ENCODE results near the gene PDE1C. TPM values are rescaled to one million over a fixed set of nuclear protein-coding genes. Genes with fewer than 3 reads are reported as not detected.

PDE1C gene
- total RNA-seq, 5 donors from 2014 or later (not counting 1 experiment from before 2014, with no cell fraction given): not detected

- no peak overlapping the region for H3K27ac Mint-ChIP-seq
- no peaks in the 10 kb centered on the region for H3K4me1 Mint-ChIP-seq
- no peak overlapping the region for H3K4me3 Mint-ChIP-seq
- CTCF ChIA-PET: no interaction called here
- Histone ChIP-seq H3K9me3 (no peaks in the 10 kb centered on the region), H3K4me1 (ENCODE audit: control insufficient read depth in 1 of 2, extremely low read depth in 1 of 2, insufficient read depth in 2 of 2, low read length in 2 of 2) (peaks cover 0 to 3% of the 10 kb centered on the region in 2 experiments), H3K36me3 (ENCODE audit: control insufficient read depth in 2 of 2, extremely low read depth in 1 of 2, insufficient read depth in 1 of 2, low read length in 1 of 2) (no peaks in the 10 kb centered on the region), H3K27me3 (replicated peaks in 1 of 2; ENCODE audit: control insufficient read depth in 2 of 2, extremely low read depth in 1 of 2, insufficient read depth in 2 of 2, low read length in 1 of 2) (no peaks in the 10 kb centered on the region), H3K4me3 (ENCODE audit: control insufficient read depth in 1 of 2, extremely low read depth in 1 of 2, low read length in 1 of 2) (no peak overlapping the region), H3K27ac (ENCODE audit: low read length) (no peak overlapping the region)
- WGBS (ENCODE audit: insufficient coverage): no CpG with 5 or more reads among the region's 2 CpGs
- no peak for ATAC-seq (replicated peaks in 1 of 4)
- H3K9me3 Mint-ChIP-seq: peaks cover 0 to 6% (median 3%) of the 10 kb centered on the region in 3 donors
- no peaks in the 10 kb centered on the region for H3K27me3 Mint-ChIP-seq
- POLR2A ChIA-PET: no interaction called here
- H3K36me3 Mint-ChIP-seq: no peaks in the 10 kb centered on the region
- no peak for DNase-seq
These were observed 115.7 kb downstream of the PDE1C start for GRCh38 chr7:31954500-31954899.

DNA sequence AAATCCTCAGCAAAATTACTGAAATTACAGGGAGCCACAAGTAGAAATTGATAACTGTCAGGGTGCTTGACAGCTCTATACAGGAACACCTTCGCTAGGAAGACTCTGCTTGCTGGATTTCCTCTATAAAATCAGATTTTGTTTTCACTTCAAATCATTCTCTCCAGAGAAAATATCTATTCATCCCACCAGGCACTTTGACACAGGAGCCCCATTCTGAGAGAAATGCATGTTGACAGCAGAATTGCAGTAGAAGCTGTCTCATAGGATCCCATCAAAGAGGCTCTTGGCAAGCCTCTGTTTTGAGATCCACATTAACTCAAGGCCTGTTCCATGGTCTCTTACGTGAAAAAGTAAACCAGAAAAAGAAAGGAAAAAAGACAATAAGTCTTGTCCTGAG lies 116.8 kb downstream of the PDE1C start:
- H3K9me3 ChIP-seq: no peaks in the 10 kb centered on the region
- ChIA-PET CTCF (no interaction called here), POLR2A (no interaction called here)
- DNase-seq (no peak), ATAC-seq (replicated peaks in 1 of 4) (no peak)
- H3K27ac ChIP-seq (ENCODE audit: low read length): no peak overlapping the region
- no peak overlapping the region for H3K4me3 Mint-ChIP-seq
- H3K27ac Mint-ChIP-seq: no peak overlapping the region
- no peak overlapping the region for H3K4me3 ChIP-seq (ENCODE audit: control insufficient read depth in 1 of 2, extremely low read depth in 1 of 2, low read length in 1 of 2)
- no peaks in the 10 kb centered on the region for H3K36me3 Mint-ChIP-seq
- 100% methylated on average over 1 of the region's 2 CpGs for WGBS (ENCODE audit: insufficient coverage)
- H3K4me1 ChIP-seq (ENCODE audit: control insufficient read depth in 1 of 2, extremely low read depth in 1 of 2, insufficient read depth in 2 of 2, low read length in 2 of 2): peaks cover 0 to 3% of the 10 kb centered on the region in 2 experiments
- H3K27me3 Mint-ChIP-seq: no peaks in the 10 kb centered on the region
- H3K9me3 Mint-ChIP-seq: peaks cover 0 to 6% (median 3%) of the 10 kb centered on the region in 3 donors
- no peaks in the 10 kb centered on the region for H3K27me3 ChIP-seq (replicated peaks in 1 of 2; ENCODE audit: control insufficient read depth in 2 of 2, extremely low read depth in 1 of 2, insufficient read depth in 2 of 2, low read length in 1 of 2)
- H3K4me1 Mint-ChIP-seq: no peaks in the 10 kb centered on the region
- no peaks in the 10 kb centered on the region for H3K36me3 ChIP-seq (ENCODE audit: control insufficient read depth in 2 of 2, extremely low read depth in 1 of 2, insufficient read depth in 1 of 2, low read length in 1 of 2)

DNA sequence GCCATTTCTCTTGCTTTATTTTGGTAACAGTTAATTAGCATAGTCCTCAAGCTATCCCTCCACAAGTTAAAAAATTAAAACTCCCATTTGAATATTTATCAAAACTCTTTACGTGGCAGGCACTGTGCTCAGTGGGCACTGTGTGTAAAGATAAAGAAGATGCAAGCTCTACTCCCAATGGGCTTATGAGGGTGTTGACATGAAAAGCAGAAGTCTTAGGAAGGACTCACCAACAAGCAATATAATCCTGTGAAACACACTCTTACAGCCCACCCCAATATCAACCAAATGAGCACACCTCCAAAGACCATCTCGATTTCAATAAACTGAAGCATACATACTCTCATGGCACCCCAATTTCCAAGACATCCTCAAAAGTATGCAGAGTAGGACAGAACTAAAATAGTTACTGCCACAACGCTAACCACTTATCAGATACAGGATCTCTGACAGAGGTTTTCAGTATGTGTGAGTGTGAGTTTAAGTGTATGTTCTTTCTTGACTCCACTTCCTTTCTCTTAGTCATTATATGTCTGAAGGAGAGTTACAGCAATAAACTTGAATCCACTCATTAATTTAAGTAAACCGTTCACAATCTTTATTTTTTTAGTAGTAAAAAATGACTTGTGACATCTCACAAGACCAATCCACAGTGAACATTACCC lies 120.0 kb downstream of the PDE1C start:
- Histone ChIP-seq H3K9me3 (no peaks in the 10 kb centered on the region), H3K36me3 (ENCODE audit: control insufficient read depth in 2 of 2, extremely low read depth in 1 of 2, insufficient read depth in 1 of 2, low read length in 1 of 2) (no peaks in the 10 kb centered on the region), H3K27ac (ENCODE audit: low read length) (no peak overlapping the region), H3K27me3 (replicated peaks in 1 of 2; ENCODE audit: control insufficient read depth in 2 of 2, extremely low read depth in 1 of 2, insufficient read depth in 2 of 2, low read length in 1 of 2) (no peaks in the 10 kb centered on the region), H3K4me3 (ENCODE audit: control insufficient read depth in 1 of 2, extremely low read depth in 1 of 2, low read length in 1 of 2) (no peak overlapping the region), H3K4me1 (ENCODE audit: control insufficient read depth in 1 of 2, extremely low read depth in 1 of 2, insufficient read depth in 2 of 2, low read length in 2 of 2) (peaks cover 0 to 3% of the 10 kb centered on the region in 2 experiments)
- Mint-ChIP-seq H3K4me3 (no peak overlapping the region), H3K36me3 (no peaks in the 10 kb centered on the region), H3K4me1 (no peaks in the 10 kb centered on the region), H3K9me3 (peaks cover 4 to 13% (median 7%) of the 10 kb centered on the region in 3 donors), H3K27me3 (no peaks in the 10 kb centered on the region), H3K27ac (no peak overlapping the region)
- no CpG with 5 or more reads among the region's 4 CpGs for WGBS (ENCODE audit: insufficient coverage)
- DNase-seq (no peak), ATAC-seq (replicated peaks in 1 of 4) (no peak)
- CTCF ChIA-PET: interaction anchor here in 1 of 2 donors (0.7 kb wide), 1 partner anchor 25 kb away, joined by 5 read pairs; no protein-coding TSS in a partner anchor
- POLR2A ChIA-PET: interaction anchor here in 1 of 2 donors (0.6 kb wide), 1 partner anchor 12 kb away, joined by 3 read pairs; no protein-coding TSS in a partner anchor

- H3K4me3 ChIP-seq (ENCODE audit: control insufficient read depth in 1 of 2, extremely low read depth in 1 of 2, low read length in 1 of 2): no peak overlapping the region
- peaks cover 9 to 18% (median 11%) of the 10 kb centered on the region in 3 donors for H3K9me3 Mint-ChIP-seq
- H3K36me3 ChIP-seq (ENCODE audit: control insufficient read depth in 2 of 2, extremely low read depth in 1 of 2, insufficient read depth in 1 of 2, low read length in 1 of 2): no peaks in the 10 kb centered on the region
- DNase-seq: no peak
- ChIA-PET CTCF (no interaction called here), POLR2A (interaction anchor here in 1 of 2 donors (0.6 kb wide), 1 partner anchor 25 kb away, joined by 3 read pairs; no protein-coding TSS in a partner anchor)
- no peaks in the 10 kb centered on the region for H3K36me3 Mint-ChIP-seq
- H3K4me3 Mint-ChIP-seq: no peak overlapping the region
- H3K27ac Mint-ChIP-seq: no peak overlapping the region
- WGBS (ENCODE audit: insufficient coverage): no CpG with 5 or more reads among the region's 1 CpG
- no peaks in the 10 kb centered on the region for H3K4me1 Mint-ChIP-seq
- peaks cover 0 to 3% of the 10 kb centered on the region in 2 experiments for H3K4me1 ChIP-seq (ENCODE audit: control insufficient read depth in 1 of 2, extremely low read depth in 1 of 2, insufficient read depth in 2 of 2, low read length in 2 of 2)
- ATAC-seq (replicated peaks in 1 of 4): no peak
- H3K27me3 Mint-ChIP-seq: no peaks in the 10 kb centered on the region
- H3K27ac ChIP-seq (ENCODE audit: low read length): no peak overlapping the region
- no peaks in the 10 kb centered on the region for H3K27me3 ChIP-seq (replicated peaks in 1 of 2; ENCODE audit: control insufficient read depth in 2 of 2, extremely low read depth in 1 of 2, insufficient read depth in 2 of 2, low read length in 1 of 2)
- H3K9me3 ChIP-seq: no peaks in the 10 kb centered on the region
These were observed 122.2 kb downstream of the PDE1C start for GRCh38 chr7:31948029-31948428.

GRCh38 chr7:31940167-31940566 lies 130.0 kb downstream of the PDE1C start:
- no peaks in the 10 kb centered on the region for H3K27me3 Mint-ChIP-seq
- no peaks in the 10 kb centered on the region for H3K36me3 Mint-ChIP-seq
- Histone ChIP-seq H3K9me3 (no peaks in the 10 kb centered on the region), H3K27ac (ENCODE audit: low read length) (no peak overlapping the region), H3K36me3 (ENCODE audit: control insufficient read depth in 2 of 2, extremely low read depth in 1 of 2, insufficient read depth in 1 of 2, low read length in 1 of 2) (no peaks in the 10 kb centered on the region), H3K27me3 (replicated peaks in 1 of 2; ENCODE audit: control insufficient read depth in 2 of 2, extremely low read depth in 1 of 2, insufficient read depth in 2 of 2, low read length in 1 of 2) (no peaks in the 10 kb centered on the region), H3K4me1 (ENCODE audit: control insufficient read depth in 1 of 2, extremely low read depth in 1 of 2, insufficient read depth in 2 of 2, low read length in 2 of 2) (no peaks in the 10 kb centered on the region), H3K4me3 (ENCODE audit: control insufficient read depth in 1 of 2, extremely low read depth in 1 of 2, low read length in 1 of 2) (no peak overlapping the region)
- ChIA-PET CTCF (no interaction called here), POLR2A (no interaction called here)
- peaks cover 8 to 20% (median 20%) of the 10 kb centered on the region in 3 donors for H3K9me3 Mint-ChIP-seq
- no CpG with 5 or more reads among the region's 1 CpG for WGBS (ENCODE audit: insufficient coverage)
- ATAC-seq (replicated peaks in 1 of 4) (no peak), DNase-seq (no peak)
- no peak overlapping the region for H3K4me3 Mint-ChIP-seq
- no peak overlapping the region for H3K27ac Mint-ChIP-seq
- no peaks in the 10 kb centered on the region for H3K4me1 Mint-ChIP-seq

GRCh38 chr7:31939076-31939475 lies 131.1 kb downstream of the PDE1C start:
- Histone ChIP-seq H3K27ac (ENCODE audit: low read length) (no peak overlapping the region), H3K27me3 (replicated peaks in 1 of 2; ENCODE audit: control insufficient read depth in 2 of 2, extremely low read depth in 1 of 2, insufficient read depth in 2 of 2, low read length in 1 of 2) (no peaks in the 10 kb centered on the region), H3K36me3 (ENCODE audit: control insufficient read depth in 2 of 2, extremely low read depth in 1 of 2, insufficient read depth in 1 of 2, low read length in 1 of 2) (no peaks in the 10 kb centered on the region), H3K4me1 (ENCODE audit: control insufficient read depth in 1 of 2, extremely low read depth in 1 of 2, insufficient read depth in 2 of 2, low read length in 2 of 2) (no peaks in the 10 kb centered on the region), H3K4me3 (ENCODE audit: control insufficient read depth in 1 of 2, extremely low read depth in 1 of 2, low read length in 1 of 2) (no peak overlapping the region), H3K9me3 (no peaks in the 10 kb centered on the region)
- no peak for DNase-seq
- CTCF ChIA-PET: no interaction called here
- H3K9me3 Mint-ChIP-seq: peaks cover 8 to 19% (median 19%) of the 10 kb centered on the region in 3 donors
- H3K27ac Mint-ChIP-seq: no peak overlapping the region
- ATAC-seq (replicated peaks in 1 of 4): no peak
- WGBS (ENCODE audit: insufficient coverage): 80% methylated on average over 1 of the region's 3 CpGs
- POLR2A ChIA-PET: no interaction called here
- no peaks in the 10 kb centered on the region for H3K27me3 Mint-ChIP-seq
- no peak overlapping the region for H3K4me3 Mint-ChIP-seq
- no peaks in the 10 kb centered on the region for H3K36me3 Mint-ChIP-seq
- no peaks in the 10 kb centered on the region for H3K4me1 Mint-ChIP-seq
